Neuron (in vitro differentiated cells): ENCODE measurements around the gene COL8A1.

Experiments used
- H2AFZ ChIP-seq: one replicate; pipeline ENCODE4 v1.6.1; 2013; ENCODE audit warnings: low read depth, mild to moderate bottlenecking, inconsistent platforms, low read length, moderate library complexity
- H3K27me3 ChIP-seq: one replicate; pipeline ENCODE4 v1.6.1; 2013; ENCODE audit warnings: low read length; ENCODE audit not compliant: insufficient read depth
- H3K36me3 ChIP-seq: one replicate; pipeline ENCODE4 v1.6.1; 2013; ENCODE audit warnings: low read length; ENCODE audit not compliant: insufficient read depth
- H3K4me1 ChIP-seq: one replicate; pipeline ENCODE4 v1.6.1; 2013; ENCODE audit warnings: low read length; ENCODE audit not compliant: insufficient read depth
- H3K4me3 ChIP-seq: 2 replicates; pipeline ENCODE4 v1.5.1; 2013; ENCODE audit warnings: mild to moderate bottlenecking, low read length, moderate library complexity
- H3K9me3 ChIP-seq: one replicate; pipeline ENCODE4 v1.6.1; 2013; ENCODE audit warnings: low read length

Gene COL8A1

GRCh38 chr3:99666201-99666600 lies 27.8 kb downstream of the COL8A1 start:
- H2AFZ ChIP-seq = no peak overlapping the region
- no peaks in the 10 kb centered on the region for H3K36me3 ChIP-seq
- H3K9me3 ChIP-seq = no peaks in the 10 kb centered on the region
- H3K27me3 ChIP-seq = no peaks in the 10 kb centered on the region
- peaks cover 10% of the 10 kb centered on the region for H3K4me1 ChIP-seq
- no peak overlapping the region for H3K4me3 ChIP-seq

- Histone ChIP-seq H3K36me3 (no peaks in the 10 kb centered on the region), H3K4me3 (no peak overlapping the region), H3K27me3 (no peaks in the 10 kb centered on the region), H3K9me3 (no peaks in the 10 kb centered on the region), H3K4me1 (peaks cover 10% of the 10 kb centered on the region), H2AFZ (no peak overlapping the region)
These were observed 29.6 kb downstream of the COL8A1 start for GRCh38 chr3:99668044-99668443.

GRCh38 chr3:99669879-99670555 lies 31.6 kb downstream of the COL8A1 start:
- no peaks in the 10 kb centered on the region for H3K27me3 ChIP-seq
- no peaks in the 10 kb centered on the region for H3K36me3 ChIP-seq
- H2AFZ ChIP-seq = no peak overlapping the region
- H3K4me1 ChIP-seq = no peaks in the 10 kb centered on the region
- no peak overlapping the region for H3K4me3 ChIP-seq
- no peaks in the 10 kb centered on the region for H3K9me3 ChIP-seq

- Histone ChIP-seq H3K4me1 (no peaks in the 10 kb centered on the region), H3K4me3 (no peak overlapping the region), H3K36me3 (no peaks in the 10 kb centered on the region), H3K27me3 (no peaks in the 10 kb centered on the region), H3K9me3 (no peaks in the 10 kb centered on the region), H2AFZ (no peak overlapping the region)
These were observed 32.2 kb downstream of the COL8A1 start for GRCh38 chr3:99670556-99670950.

- no peaks in the 10 kb centered on the region for H3K9me3 ChIP-seq
- H3K36me3 ChIP-seq = no peaks in the 10 kb centered on the region
- H3K27me3 ChIP-seq = no peaks in the 10 kb centered on the region
- H2AFZ ChIP-seq = no peak overlapping the region
- H3K4me1 ChIP-seq = no peaks in the 10 kb centered on the region
- no peak overlapping the region for H3K4me3 ChIP-seq
These were observed 35.8 kb downstream of the COL8A1 start for GRCh38 chr3:99674086-99674789.

GRCh38 chr3:99678023-99678422 lies 39.6 kb downstream of the COL8A1 start:
- H3K27me3 ChIP-seq = no peaks in the 10 kb centered on the region
- H3K4me1 ChIP-seq = no peaks in the 10 kb centered on the region
- no peaks in the 10 kb centered on the region for H3K9me3 ChIP-seq
- no peaks in the 10 kb centered on the region for H3K36me3 ChIP-seq
- no peak overlapping the region for H3K4me3 ChIP-seq
- no peak overlapping the region for H2AFZ ChIP-seq

GRCh38 chr3:99678896-99679295 lies 40.5 kb downstream of the COL8A1 start:
- Histone ChIP-seq H3K9me3 (no peaks in the 10 kb centered on the region), H2AFZ (no peak overlapping the region), H3K4me1 (no peaks in the 10 kb centered on the region), H3K36me3 (no peaks in the 10 kb centered on the region), H3K4me3 (no peak overlapping the region), H3K27me3 (no peaks in the 10 kb centered on the region)

GRCh38 chr3:99681512-99681911 lies 43.1 kb downstream of the COL8A1 start:
- H3K4me1 ChIP-seq = no peaks in the 10 kb centered on the region
- no peaks in the 10 kb centered on the region for H3K36me3 ChIP-seq
- H2AFZ ChIP-seq = no peak overlapping the region
- no peaks in the 10 kb centered on the region for H3K9me3 ChIP-seq
- no peak overlapping the region for H3K4me3 ChIP-seq
- H3K27me3 ChIP-seq = no peaks in the 10 kb centered on the region

GRCh38 chr3:99681976-99682375 lies 43.6 kb downstream of the COL8A1 start:
- H3K4me3 ChIP-seq = no peak overlapping the region
- H2AFZ ChIP-seq = no peak overlapping the region
- H3K36me3 ChIP-seq = no peaks in the 10 kb centered on the region
- H3K27me3 ChIP-seq = no peaks in the 10 kb centered on the region
- H3K9me3 ChIP-seq = no peaks in the 10 kb centered on the region
- no peaks in the 10 kb centered on the region for H3K4me1 ChIP-seq

- H2AFZ ChIP-seq = no peak overlapping the region
- H3K4me1 ChIP-seq = no peaks in the 10 kb centered on the region
- H3K9me3 ChIP-seq = no peaks in the 10 kb centered on the region
- H3K27me3 ChIP-seq = no peaks in the 10 kb centered on the region
- no peak overlapping the region for H3K4me3 ChIP-seq
- no peaks in the 10 kb centered on the region for H3K36me3 ChIP-seq
These were observed 45.1 kb downstream of the COL8A1 start for GRCh38 chr3:99683465-99683864.

- Histone ChIP-seq H3K4me1 (no peaks in the 10 kb centered on the region), H2AFZ (no peak overlapping the region), H3K27me3 (no peaks in the 10 kb centered on the region), H3K4me3 (no peak overlapping the region), H3K36me3 (no peaks in the 10 kb centered on the region), H3K9me3 (no peaks in the 10 kb centered on the region)
These were observed 45.5 kb downstream of the COL8A1 start for GRCh38 chr3:99683876-99684275.

GRCh38 chr3:99684644-99685043 lies 46.2 kb downstream of the COL8A1 start:
- Histone ChIP-seq H3K4me3 (no peak overlapping the region), H3K36me3 (no peaks in the 10 kb centered on the region), H3K9me3 (no peaks in the 10 kb centered on the region), H3K27me3 (no peaks in the 10 kb centered on the region), H2AFZ (no peak overlapping the region), H3K4me1 (no peaks in the 10 kb centered on the region)

- Histone ChIP-seq H3K27me3 (no peaks in the 10 kb centered on the region), H3K4me3 (no peak overlapping the region), H3K36me3 (no peaks in the 10 kb centered on the region), H3K9me3 (no peaks in the 10 kb centered on the region), H3K4me1 (no peaks in the 10 kb centered on the region), H2AFZ (no peak overlapping the region)
These were observed 48.1 kb downstream of the COL8A1 start for GRCh38 chr3:99686469-99686868.
